Measurements from ENCODE around the gene MRAP. TPM values are rescaled to one million over a fixed set of nuclear protein-coding genes. Genes with fewer than 3 reads are reported as not detected.

The MRAP gene
- not detected in 5 replicates for total RNA-seq (2022; extraction: Qiagen RNA extraction)

GRCh38 chr21:32298658-32299081 lies at the start of gene MRAP:
TSS of gene MRAP (plus strand) at chr21:32298855. CDS start at chr21:32298972, 117 bp downstream.

DNA sequence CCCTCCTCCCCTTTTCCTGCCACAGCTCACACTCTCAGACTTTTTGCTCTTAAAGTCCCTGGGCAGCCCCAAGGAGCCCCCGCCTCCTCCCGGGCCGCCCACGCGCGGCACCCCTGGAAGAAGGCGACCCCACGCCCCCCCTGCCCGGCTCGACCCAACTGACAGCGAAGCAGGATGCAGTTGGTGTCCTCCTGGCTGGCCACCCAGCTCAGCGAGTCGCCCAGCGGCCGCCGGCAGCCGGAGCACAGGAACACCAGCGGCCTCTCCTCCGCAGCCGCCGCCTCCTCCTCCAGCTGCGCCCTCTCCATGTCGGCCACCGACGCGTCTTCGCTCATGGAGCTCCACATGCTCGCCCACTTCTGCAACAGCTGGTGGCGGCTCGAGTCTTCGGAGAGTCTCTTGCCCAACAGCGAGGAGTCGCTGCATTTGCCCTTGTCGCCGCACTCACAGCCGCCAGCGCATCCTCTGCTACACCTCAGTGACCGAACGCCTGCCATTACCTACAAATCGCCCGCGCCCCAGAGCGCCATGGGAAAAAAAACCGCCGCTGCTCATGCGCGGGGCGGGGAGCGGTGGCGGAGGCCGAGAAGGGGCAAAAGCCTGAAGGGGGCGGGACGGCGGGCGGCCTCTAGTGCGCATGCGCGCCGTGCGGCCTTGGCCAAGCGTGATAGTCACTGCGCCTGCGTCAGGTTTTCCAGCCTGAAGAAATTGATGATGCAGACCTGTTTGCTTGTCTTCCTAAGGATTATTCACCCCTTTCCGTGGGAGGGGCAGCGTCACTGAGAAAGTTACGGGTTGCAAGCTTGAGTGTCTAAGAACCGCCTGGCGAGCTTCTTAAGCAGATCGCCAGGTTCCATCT lies 19.9 kb upstream of the MRAP start, which contains the start of gene MIS18A:
Gene MIS18A, minus strand, starts transcription at position 532 of the 859 bp plus-strand sequence. Its CDS starts 35 bp downstream, at position 497.

Other genes with a start within 250 kb of the MRAP start
- gene MIS18A, start 19.8 kb upstream of the MRAP start, total RNA-seq (2022; extraction: Qiagen RNA extraction) = 13.3 to 16.0 TPM (median 14.3 TPM) in 5 replicates
- gene URB1, start 94.2 kb downstream of the MRAP start, total RNA-seq (2022; extraction: Qiagen RNA extraction) = 10.4 to 14.9 TPM (median 13.2 TPM) in 5 replicates
- 45.0 to 61.1 TPM (median 53.3 TPM) in 5 replicates for gene EVA1C, start 113.9 kb downstream of the MRAP start, total RNA-seq (2022; extraction: Qiagen RNA extraction)

All from A549 treated with Hydrocortisone at 1 μM for 4 hours (cell line).